H9 (cell line): ENCODE results near the gene LDLRAD4. TPM values are rescaled to one million over a fixed set of nuclear protein-coding genes. Genes with fewer than 3 reads are reported as not detected.

Experiments used
- DNase-seq: peaks from one replicate; pipeline ENCODE4 v3.0.0-alpha.2; 2017
- H2AFZ ChIP-seq: one replicate; pipeline ENCODE4 v1.6.1; 2013; ENCODE audit warnings: mild to moderate bottlenecking, low read length, control low read depth, moderate library complexity
- H2AK5ac ChIP-seq: 2 replicates; pipeline ENCODE4 v1.6.1; 2013; ENCODE audit warnings: low read length, control low read depth, mixed read lengths; ENCODE audit not compliant: insufficient read length
- H2BK120ac ChIP-seq: one replicate; pipeline ENCODE4 v1.6.1; 2013; ENCODE audit warnings: low read depth, mild to moderate bottlenecking, low read length, control low read depth, inconsistent platforms; ENCODE audit not compliant: poor library complexity, severe bottlenecking
- H2BK12ac ChIP-seq: 2 replicates; pipeline ENCODE4 v1.6.1; 2013; ENCODE audit warnings: low read length, control low read depth, mixed read lengths, low read depth; ENCODE audit not compliant: insufficient read length
- H2BK15ac ChIP-seq: 2 replicates; pipeline ENCODE4 v1.6.1; 2013; ENCODE audit warnings: low read depth, low read length, control low read depth
- H2BK20ac ChIP-seq: one replicate; pipeline ENCODE4 v1.6.1; 2013; ENCODE audit warnings: low read depth, mild to moderate bottlenecking, low read length, control low read depth, inconsistent platforms; ENCODE audit not compliant: poor library complexity, severe bottlenecking
- H2BK5ac ChIP-seq: 2 replicates; pipeline ENCODE4 v1.6.1; 2013; ENCODE audit warnings: low read length, control low read depth, mixed read lengths; ENCODE audit not compliant: insufficient read length
- H3K14ac ChIP-seq: 2 replicates; pipeline ENCODE4 v1.6.1; 2013; ENCODE audit warnings: low read length, control low read depth; ENCODE audit not compliant: insufficient read depth
- H3K18ac ChIP-seq: 2 replicates; pipeline ENCODE4 v1.6.1; 2013; ENCODE audit warnings: low read depth, mild to moderate bottlenecking, mixed read lengths, low read length, control low read depth; ENCODE audit not compliant: insufficient read length
- H3K23ac ChIP-seq: 2 replicates; pipeline ENCODE4 v1.6.1; 2013; ENCODE audit warnings: low read length, control low read depth, mixed read lengths, low read depth; ENCODE audit not compliant: insufficient read length
- H3K23me2 ChIP-seq: 2 replicates; pipeline ENCODE4 v1.6.1; 2013; ENCODE audit warnings: low read depth, mild to moderate bottlenecking, mixed read lengths, low read length, control low read depth; ENCODE audit not compliant: insufficient read length, poor library complexity, severe bottlenecking
- H3K27ac ChIP-seq: 2 replicates; pipeline ENCODE4 v1.5.1; 2013; ENCODE audit warnings: low read length, control low read depth, mixed read lengths, low read depth; ENCODE audit not compliant: insufficient read length
- H3K27me3 ChIP-seq: 2 replicates; pipeline ENCODE4 v1.6.1; 2013; ENCODE audit warnings: low read length, control low read depth, inconsistent platforms; ENCODE audit not compliant: insufficient read depth
- H3K4ac ChIP-seq: 2 replicates; pipeline ENCODE4 v1.6.1; 2013; ENCODE audit warnings: low read depth, mild to moderate bottlenecking, control low read depth, inconsistent platforms, low read length, moderate library complexity
- H3K4me1 ChIP-seq: 2 replicates; pipeline ENCODE4 v1.6.1; 2013; ENCODE audit warnings: low read length, control low read depth, inconsistent platforms; ENCODE audit not compliant: insufficient read depth
- H3K4me2 ChIP-seq: 2 replicates; pipeline ENCODE4 v1.6.1; 2013; ENCODE audit warnings: low read length, control low read depth, mixed read lengths; ENCODE audit not compliant: insufficient read length, insufficient read depth
- H3K56ac ChIP-seq: 2 replicates; pipeline ENCODE4 v1.6.1; 2013; ENCODE audit warnings: low read depth, mild to moderate bottlenecking, mixed read lengths, low read length, control low read depth; ENCODE audit not compliant: insufficient read length
- H3K79me1 ChIP-seq: 2 replicates; pipeline ENCODE4 v1.6.1; 2013; ENCODE audit warnings: low read depth, mild to moderate bottlenecking, moderate library complexity, low read length, control low read depth, inconsistent platforms; ENCODE audit not compliant: insufficient read depth, poor library complexity, severe bottlenecking
- H3K79me2 ChIP-seq: 2 replicates; pipeline ENCODE4 v1.6.1; 2013; ENCODE audit warnings: low read length, control low read depth, inconsistent platforms; ENCODE audit not compliant: insufficient read depth
- H3K9ac ChIP-seq: 2 replicates; pipeline ENCODE4 v1.6.1; 2013; ENCODE audit warnings: low read length, control low read depth, mixed read lengths; ENCODE audit not compliant: insufficient read length; ENCODE audit errors: extremely low read depth
- H3K9me3 ChIP-seq: one replicate; pipeline ENCODE4 v1.6.1; 2013; ENCODE audit warnings: low read depth, low read length, inconsistent platforms; ENCODE audit not compliant: control insufficient read depth
- H3T11ph ChIP-seq: one replicate; pipeline ENCODE4 v1.6.1; 2013; ENCODE audit warnings: mild to moderate bottlenecking, low read length, control low read depth, inconsistent platforms
- H4K20me1 ChIP-seq: one replicate; pipeline ENCODE4 v1.6.1; 2013; ENCODE audit not compliant: control insufficient read depth, insufficient read length, insufficient read depth
- H4K5ac ChIP-seq: 2 replicates; pipeline ENCODE4 v1.6.1; 2013; ENCODE audit warnings: low read depth, mild to moderate bottlenecking, mixed read lengths, low read length, control low read depth; ENCODE audit not compliant: insufficient read length
- H4K8ac ChIP-seq: replicated peaks from 2 replicates; pipeline ENCODE4 v1.6.1; 2013; ENCODE audit warnings: low read length, control low read depth, mixed read lengths, low read depth; ENCODE audit not compliant: insufficient read length
- H4K91ac ChIP-seq: 2 replicates; pipeline ENCODE4 v1.6.1; 2013; ENCODE audit warnings: low read depth, mild to moderate bottlenecking, moderate library complexity, mixed read lengths, low read length, control low read depth; ENCODE audit not compliant: insufficient read length
- H3K27ac Mint-ChIP-seq, 3 experiments: 2 replicates in 2 of 3; 3 replicates in 1 of 3; pipeline ENCODE4 v1.8.0; 2020 to 2021; ENCODE audit warnings: mixed read lengths in 3 of 3, mild to moderate bottlenecking in 1 of 3, moderate library complexity in 1 of 3
- H3K27me3 Mint-ChIP-seq: 2 replicates; pipeline ENCODE4 v1.8.0; 2021; ENCODE audit warnings: low read depth, mild to moderate bottlenecking, moderate library complexity, mixed read lengths
- H3K36me3 Mint-ChIP-seq, 3 experiments: 2 replicates in 2 of 3; 3 replicates in 1 of 3; pipeline ENCODE4 v1.8.0; 2020 to 2021; ENCODE audit warnings: low read depth in 3 of 3, mixed read lengths in 3 of 3; ENCODE audit not compliant: insufficient read depth in 1 of 3
- H3K4me1 Mint-ChIP-seq, 2 experiments: 2 replicates each; pipeline ENCODE4 v1.8.0; 2020; ENCODE audit warnings: mixed read lengths in 2 of 2
- H3K4me3 Mint-ChIP-seq, 2 experiments: 2 replicates in 1 of 2; 3 replicates in 1 of 2; pipeline ENCODE4 v1.8.0; 2020 to 2021; ENCODE audit warnings: mild to moderate bottlenecking in 2 of 2, mixed read lengths in 2 of 2, moderate library complexity in 1 of 2
- H3K9me3 Mint-ChIP-seq, 2 experiments: 2 replicates in 1 of 2; 3 replicates in 1 of 2; pipeline ENCODE4 v1.8.0; 2020; ENCODE audit warnings: mild to moderate bottlenecking in 2 of 2, mixed read lengths in 2 of 2, moderate library complexity in 1 of 2
- CTCF ChIP-seq: fragments of 200-600 bp; sonication (generic); conservative IDR thresholded peaks from 3 replicates; pipeline ENCODE4 v1.8.0; 2021; ENCODE audit warnings: antibody characterized with exemption, mild to moderate bottlenecking
- WGBS: extraction: QIAGEN DNeasy Blood & Tissue Kit; methylation state at CpG from one replicate; pipeline ENCODE4 v1.1.7; 2013; ENCODE audit warnings: missing lambda C conversion rate, low lambda C conversion rate, mixed read lengths; ENCODE audit not compliant: insufficient read length; ENCODE audit errors: extremely low coverage; 5-methylcytosine and 5-hydroxymethylcytosine counted together
- total RNA-seq: library from RNA; stranded (reverse); gene quantifications from 2 replicates; pipeline ENCODE4 v1.2.1, GENCODE V29; 2021

LDLRAD4 gene
- total RNA-seq, 1 experiment from 2014 or later = 3.9 TPM

GRCh38 chr18:13541621-13542519, 323.3 kb downstream of the LDLRAD4 start:
- H2AK5ac ChIP-seq = no peak overlapping the region
- H3K4me2 ChIP-seq = no peak overlapping the region
- no peak overlapping the region for H3T11ph ChIP-seq
- H2BK12ac ChIP-seq = no peak overlapping the region
- no peak overlapping the region for H4K91ac ChIP-seq
- no peak overlapping the region for H2BK15ac ChIP-seq
- TF ChIP-seq CTCF = no peak
- Mint-ChIP-seq H3K4me1 (peaks cover 14 to 29% of the 10 kb centered on the region in 2 experiments), H3K36me3 (no peaks in the 10 kb centered on the region), H3K27ac (peak overlapping the region in 1 of 3 experiments; percentile 8; a peak in 2 of 7 replicates), H3K27me3 (peaks cover 1% of the 10 kb centered on the region; the same call in 1 of the 2 replicates), H3K9me3 (no peaks in the 10 kb centered on the region), H3K4me3 (no peak overlapping the region)
- no peak overlapping the region for H3K4ac ChIP-seq
- no peaks in the 10 kb centered on the region for H3K79me1 ChIP-seq
- H4K5ac ChIP-seq = no peak overlapping the region
- no peak overlapping the region for H4K8ac ChIP-seq
- H3K23ac ChIP-seq = no peak overlapping the region
- H4K20me1 ChIP-seq = no peaks in the 10 kb centered on the region
- H2AFZ ChIP-seq = no peak overlapping the region
- H3K9ac ChIP-seq = no peak overlapping the region
- no CpG with 5 or more reads among the region's 13 CpGs for WGBS
- H3K27me3 ChIP-seq = no peaks in the 10 kb centered on the region
- no peaks in the 10 kb centered on the region for H3K79me2 ChIP-seq
- H3K9me3 ChIP-seq = no peaks in the 10 kb centered on the region
- H3K18ac ChIP-seq = no peak overlapping the region
- no peak overlapping the region for H2BK120ac ChIP-seq
- no peak overlapping the region for H3K56ac ChIP-seq
- no peaks in the 10 kb centered on the region for H3K23me2 ChIP-seq
- H2BK20ac ChIP-seq = no peak overlapping the region
- no peak for DNase-seq
- no peak overlapping the region for H3K14ac ChIP-seq
- H3K4me1 ChIP-seq = no peaks in the 10 kb centered on the region; the same call in 1 of the 2 replicates
- H2BK5ac ChIP-seq = no peak overlapping the region
- no peak overlapping the region for H3K27ac ChIP-seq
